Fibroblast of mammary gland (primary cell): ENCODE data around the gene GBE1.

Experiments used
- DNase-seq: peaks from one replicate; pipeline ENCODE4 v3.0.0-alpha.2; 2010; ENCODE audit warnings: low read depth
- H3K4me3 ChIP-seq: 2 replicates; pipeline ENCODE4 v1.5.1; 2011; ENCODE audit warnings: low read depth, mild to moderate bottlenecking, low read length, moderate library complexity; ENCODE audit not compliant: control insufficient read depth
- CTCF ChIP-seq: conservative IDR thresholded peaks from 2 replicates; pipeline ENCODE4 v1.5.1; 2011; ENCODE audit warnings: low read depth, low read length, inconsistent platforms; ENCODE audit not compliant: control insufficient read depth, insufficient read depth

The GBE1 gene

GRCh38 chr3:81668283-81668682, 93.2 kb downstream of the GBE1 start:
- DNase-seq: no peak
- no peak overlapping the region for H3K4me3 ChIP-seq
- TF ChIP-seq CTCF: no peak

GRCh38 chr3:81666502-81667121, 94.8 kb downstream of the GBE1 start:
- peak; percentile 84 for TF ChIP-seq CTCF
- H3K4me3 ChIP-seq: no peak overlapping the region
- peak; percentile 48 for DNase-seq

- no peak overlapping the region for H3K4me3 ChIP-seq
- no peak for DNase-seq
- TF ChIP-seq CTCF: no peak
Observed at GRCh38 chr3:81663114-81663513, 98.3 kb downstream of the GBE1 start.

GRCh38 chr3:81660036-81660435, 101.4 kb downstream of the GBE1 start:
- H3K4me3 ChIP-seq: no peak overlapping the region
- DNase-seq: no peak
- TF ChIP-seq CTCF: no peak

- H3K4me3 ChIP-seq: no peak overlapping the region
- DNase-seq: no peak
- TF ChIP-seq CTCF: no peak
Observed at GRCh38 chr3:81658322-81658997, 103.0 kb downstream of the GBE1 start.

GRCh38 chr3:81651139-81651538, 110.3 kb downstream of the GBE1 start:
- TF ChIP-seq CTCF: no peak
- no peak for DNase-seq
- no peak overlapping the region for H3K4me3 ChIP-seq
